GM12872 (cell line): ENCODE data around the gene ARL5A.
A peak's percentile ranks its signal among the peaks of the same experiment; 100 is the strongest.

Experiments
- TF ChIP-seq, protein P1 (sequence below): IDR thresholded peaks from 3 replicates; pipeline ENCODE4 v1.5.1; 2011; ENCODE audit warnings: low read depth, mild to moderate bottlenecking, low read length, moderate library complexity; ENCODE audit not compliant: insufficient read depth

The ARL5A gene

DNA sequence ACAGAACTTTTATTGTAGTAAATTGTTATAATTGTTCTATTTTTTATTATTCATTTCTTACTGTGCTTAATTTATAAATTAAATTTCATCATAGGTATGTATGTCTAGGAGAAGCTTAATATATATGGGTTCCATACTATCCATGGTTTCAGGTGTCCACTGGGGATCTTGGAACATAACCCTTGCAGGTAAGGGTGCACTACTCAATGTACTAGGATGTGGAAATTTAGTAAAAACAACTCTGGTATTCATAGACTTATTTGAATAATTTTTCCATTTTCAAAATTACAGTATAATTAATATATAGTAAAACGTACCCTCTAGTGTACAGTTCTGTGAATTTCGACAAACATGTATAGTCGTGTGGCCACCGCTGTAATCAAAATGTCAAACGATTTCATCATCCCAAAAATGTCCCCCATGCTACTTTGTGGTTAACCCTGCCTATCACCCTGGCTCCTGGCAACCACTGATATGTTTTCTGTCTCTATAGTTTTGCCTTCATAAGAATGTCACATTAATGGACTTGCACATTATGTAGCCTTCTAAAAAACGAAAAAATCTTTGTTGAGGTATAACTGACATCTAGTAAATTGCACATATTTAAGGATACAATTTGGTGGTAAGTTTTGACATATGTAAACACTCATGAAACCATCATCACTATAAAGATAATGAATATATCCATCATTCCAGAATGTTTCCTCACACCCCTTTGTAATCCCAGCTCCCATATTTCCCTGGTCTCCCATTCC, 45.7 kb downstream of the ARL5A start:
- TF ChIP-seq, protein P1, sequence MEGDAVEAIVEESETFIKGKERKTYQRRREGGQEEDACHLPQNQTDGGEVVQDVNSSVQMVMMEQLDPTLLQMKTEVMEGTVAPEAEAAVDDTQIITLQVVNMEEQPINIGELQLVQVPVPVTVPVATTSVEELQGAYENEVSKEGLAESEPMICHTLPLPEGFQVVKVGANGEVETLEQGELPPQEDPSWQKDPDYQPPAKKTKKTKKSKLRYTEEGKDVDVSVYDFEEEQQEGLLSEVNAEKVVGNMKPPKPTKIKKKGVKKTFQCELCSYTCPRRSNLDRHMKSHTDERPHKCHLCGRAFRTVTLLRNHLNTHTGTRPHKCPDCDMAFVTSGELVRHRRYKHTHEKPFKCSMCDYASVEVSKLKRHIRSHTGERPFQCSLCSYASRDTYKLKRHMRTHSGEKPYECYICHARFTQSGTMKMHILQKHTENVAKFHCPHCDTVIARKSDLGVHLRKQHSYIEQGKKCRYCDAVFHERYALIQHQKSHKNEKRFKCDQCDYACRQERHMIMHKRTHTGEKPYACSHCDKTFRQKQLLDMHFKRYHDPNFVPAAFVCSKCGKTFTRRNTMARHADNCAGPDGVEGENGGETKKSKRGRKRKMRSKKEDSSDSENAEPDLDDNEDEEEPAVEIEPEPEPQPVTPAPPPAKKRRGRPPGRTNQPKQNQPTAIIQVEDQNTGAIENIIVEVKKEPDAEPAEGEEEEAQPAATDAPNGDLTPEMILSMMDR: no peak

DNA sequence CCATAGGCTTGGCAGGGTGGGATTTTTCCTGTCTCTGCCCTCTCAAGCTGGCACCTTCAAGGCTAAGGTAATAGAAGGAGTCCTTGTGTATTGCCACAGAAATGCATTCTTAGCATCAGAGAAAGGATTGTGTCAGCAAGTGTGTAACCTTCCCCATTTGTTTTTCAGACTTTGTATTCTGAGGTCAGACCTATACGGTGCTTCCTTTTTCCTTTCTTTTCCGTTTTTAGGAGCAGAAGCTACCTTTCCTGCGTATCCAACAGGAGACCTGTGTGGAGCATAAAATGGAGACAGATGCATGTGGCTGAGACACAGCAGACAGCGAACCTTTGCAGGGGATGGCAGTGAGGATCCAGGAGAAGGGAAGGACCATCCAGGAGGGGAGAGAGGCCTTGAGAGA, 46.6 kb downstream of the ARL5A start:
- TF ChIP-seq, protein P1: no peak

DNA sequence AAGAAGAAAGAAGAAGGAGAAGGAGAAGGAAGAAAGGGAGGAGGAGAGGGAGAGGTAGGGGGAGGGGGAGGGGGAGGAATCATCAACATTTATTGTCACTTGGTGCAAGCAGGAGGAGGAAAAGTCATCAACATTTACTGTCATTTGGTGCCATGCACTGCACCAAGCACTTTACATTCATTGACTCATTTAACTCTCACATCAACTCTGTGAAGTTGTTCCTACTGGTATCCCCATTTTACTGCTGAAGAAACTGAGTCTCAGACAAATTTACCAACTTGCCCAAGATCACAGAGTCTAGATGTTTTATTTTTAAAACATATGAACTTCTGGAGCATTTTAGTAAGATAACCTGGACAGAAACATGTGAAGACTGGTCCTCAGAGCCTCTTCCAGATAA, 47.3 kb downstream of the ARL5A start:
- TF ChIP-seq, protein P1: no peak

DNA sequence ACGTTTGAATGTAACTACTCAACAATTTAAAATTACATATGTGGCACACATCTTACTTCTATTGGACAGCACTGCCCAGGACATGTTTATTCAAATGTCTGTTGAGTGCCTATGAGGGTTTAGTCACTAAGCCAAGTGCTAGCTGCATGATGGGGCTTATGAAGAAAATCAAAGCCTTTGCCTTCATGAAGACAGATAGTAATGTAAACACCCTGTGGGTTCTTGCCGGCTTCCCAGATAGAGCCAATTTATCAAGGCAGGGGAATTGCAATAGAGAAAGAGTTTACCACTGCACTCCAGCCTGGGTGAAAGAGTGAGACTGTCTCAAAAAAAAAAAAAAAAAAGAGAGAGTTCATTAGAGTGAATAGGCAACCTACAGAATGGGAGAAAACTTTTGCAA, 50.3 kb downstream of the ARL5A start:
- TF ChIP-seq, protein P1: no peak

DNA sequence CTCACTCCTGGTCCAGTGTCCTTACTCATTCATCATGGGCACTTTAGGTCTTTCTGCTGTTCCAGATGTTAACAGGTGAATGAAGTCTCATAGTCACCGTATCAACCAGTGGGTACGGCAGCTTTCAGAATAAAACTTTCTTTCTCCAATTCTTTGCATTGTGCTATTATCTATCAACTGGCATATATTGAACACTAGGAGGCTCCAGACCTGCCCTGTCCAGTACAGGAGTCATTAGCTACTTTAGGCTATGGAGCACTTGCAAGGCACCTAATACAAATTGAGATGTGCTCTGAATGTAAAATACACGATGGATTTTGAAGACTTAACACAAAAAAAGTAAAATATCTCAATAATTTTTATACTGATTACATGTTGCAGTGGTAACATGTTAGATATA, 50.7 kb downstream of the ARL5A start:
- TF ChIP-seq, protein P1: peak; percentile 20; the same call in 1 of the 3 replicates

DNA sequence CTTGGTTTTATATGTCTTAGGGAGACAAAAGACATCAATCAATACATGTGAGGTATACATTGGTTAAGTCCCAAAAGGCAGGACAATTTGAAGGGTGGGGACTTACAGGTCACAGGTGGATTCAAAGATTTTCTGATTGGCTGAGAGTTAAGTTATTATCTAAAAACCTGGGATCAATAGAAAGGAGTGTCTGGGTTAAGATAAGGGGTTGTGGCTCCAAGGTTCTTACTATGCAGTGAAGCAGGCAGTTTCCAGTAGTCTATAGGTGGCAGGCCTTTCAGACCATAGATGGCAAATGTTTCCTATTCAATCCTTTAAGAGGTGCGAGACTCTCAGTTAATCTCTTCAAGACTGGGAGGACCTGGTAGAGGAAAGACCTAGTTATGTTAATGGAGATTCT, 51.9 kb downstream of the ARL5A start:
- TF ChIP-seq, protein P1: no peak

DNA sequence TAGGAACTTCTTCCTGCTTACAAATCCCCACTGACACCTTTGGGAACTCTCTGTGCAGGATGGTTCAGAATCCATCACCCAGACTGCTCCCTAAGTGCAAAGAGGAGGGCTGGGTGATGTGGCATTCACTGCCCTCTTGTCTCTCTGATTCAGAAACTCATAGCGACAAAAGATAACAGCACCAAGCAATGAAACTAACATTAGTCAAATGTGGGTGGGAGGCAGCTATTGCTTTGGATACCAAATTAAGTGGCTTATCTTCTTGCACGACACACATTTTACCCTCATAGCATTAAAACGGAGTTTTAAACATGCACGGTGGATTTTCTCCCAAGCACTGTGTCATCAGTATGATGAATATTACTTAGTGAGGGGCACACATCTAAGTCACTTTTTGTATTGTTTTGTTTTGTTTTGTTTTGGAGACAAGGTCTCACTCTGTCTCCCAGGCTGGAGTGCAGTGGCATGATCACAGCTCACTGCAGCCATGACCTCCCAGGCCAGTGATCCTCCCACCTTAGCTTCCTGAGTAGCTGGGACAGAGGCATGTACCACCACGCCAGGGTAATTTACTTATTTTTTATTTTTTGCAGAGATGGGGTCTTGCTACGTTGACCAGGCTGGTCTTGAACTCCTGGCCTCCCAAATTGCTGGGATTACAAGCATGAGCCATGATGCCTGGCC, 53.0 kb downstream of the ARL5A start:
- TF ChIP-seq, protein P1: no peak
